Left ventricle myocardium inferior (tissue), 1 donor: ENCODE measurements around the gene DRC1. TPM values are rescaled to one million over a fixed set of nuclear protein-coding genes. Genes with fewer than 3 reads are reported as not detected.

Experiments used
- DNase-seq: peaks from one replicate; pipeline ENCODE4 v3.0.0-alpha.2; 2020
- H3K27ac ChIP-seq: fragments of 200-600 bp; replicated peaks from 2 replicates; pipeline ENCODE4 v1.8.0; 2021
- H3K27me3 ChIP-seq: fragments of 200-600 bp; 2 replicates; pipeline ENCODE4 v1.8.0; 2021; ENCODE audit warnings: low read depth
- H3K36me3 ChIP-seq: fragments of 200-600 bp; 2 replicates; pipeline ENCODE4 v1.8.0; 2021
- H3K4me1 ChIP-seq: fragments of 200-600 bp; 2 replicates; pipeline ENCODE4 v1.8.0; 2021
- H3K4me3 ChIP-seq: fragments of 200-600 bp; 2 replicates; pipeline ENCODE4 v1.8.0; 2021; ENCODE audit warnings: mild to moderate bottlenecking, moderate library complexity
- H3K9me3 ChIP-seq: fragments of 200-600 bp; replicated peaks from 2 replicates; pipeline ENCODE4 v1.8.0; 2021
- intact Hi-C: fragments of 100-400 bp; cut with micrococcal nuclease; formaldehyde crosslinking; loops from one replicate; pipeline ENCODE4 v1.11.0; 2022
- total RNA-seq: library from RNA; stranded (reverse); fragmentation: NEBNext Ultra II Directional; extraction: Animal tissue kit (Norgen Biotek cat#: 25700); gene quantifications from one replicate; pipeline ENCODE4 v1.2.1, GENCODE V29; 2021
- TF ChIP-seq, protein P1 (sequence below): fragments of 200-600 bp; IDR thresholded peaks from 2 replicates; pipeline ENCODE4 v1.8.0; 2021; ENCODE audit warnings: antibody characterized with exemption, mild to moderate bottlenecking, borderline replicate concordance
- donor health status: DM: no; HTN: yes; CAD: no; lungs with severe emphysema.

The DRC1 gene
- total RNA-seq, 1 donor from 2014 or later, result not detected

DNA sequence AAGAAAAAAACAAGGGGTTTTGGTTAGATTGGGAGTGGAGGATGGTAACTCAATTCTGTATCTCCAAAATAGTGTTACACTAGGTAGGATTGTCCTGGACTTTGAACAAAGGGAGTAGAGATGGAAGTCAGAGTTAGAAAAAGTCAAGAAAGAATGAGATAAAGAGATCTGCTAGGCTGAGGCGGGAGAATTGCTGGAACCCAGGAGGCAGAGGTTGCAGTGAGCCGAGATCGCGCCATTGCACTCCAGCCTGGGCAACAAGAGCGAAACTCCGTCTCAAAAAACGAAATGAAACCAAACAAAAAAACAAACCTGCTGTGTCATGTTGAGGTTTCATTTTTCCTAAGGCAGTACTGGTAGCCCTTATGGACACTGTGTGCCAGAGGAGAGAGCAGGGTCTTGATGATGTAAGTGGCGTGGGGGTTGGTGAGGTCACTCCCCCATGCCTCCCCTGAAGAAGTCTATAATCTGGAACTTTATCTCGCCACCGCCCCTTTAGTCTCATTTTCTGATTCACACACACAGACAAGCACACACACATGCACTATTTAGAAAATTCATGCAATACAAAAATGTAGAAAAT is 10.5 kb downstream of the DRC1 start:
- intact Hi-C loops, result no loop called here
- Histone ChIP-seq H3K27ac (no peak overlapping the region), H3K4me3 (no peak overlapping the region)

DNA sequence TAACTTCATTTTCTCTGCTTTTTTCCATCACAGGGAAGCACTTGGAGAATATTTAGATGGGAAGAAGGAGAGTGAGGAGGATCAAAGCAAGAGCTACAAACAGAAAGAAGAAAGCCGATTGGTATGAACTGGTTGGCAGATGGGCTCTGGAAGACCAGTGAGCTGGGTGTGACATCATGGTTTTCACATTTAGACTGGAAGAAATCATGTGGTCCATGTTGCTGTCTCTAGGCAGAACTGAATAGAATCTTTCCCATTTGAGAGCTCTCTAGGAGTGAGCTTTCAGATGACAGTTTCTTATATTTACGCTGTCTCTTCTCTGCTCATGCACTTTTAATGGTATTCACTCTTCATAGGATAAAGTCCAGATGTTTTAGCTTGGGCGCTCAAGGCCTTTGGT is 12.6 kb downstream of the DRC1 start:
- H3K27me3 ChIP-seq, result peaks cover 3% of the 10 kb centered on the region
- DNase-seq, result no peak
- H3K9me3 ChIP-seq, result no peaks in the 10 kb centered on the region
- no peak overlapping the region for H3K4me3 ChIP-seq
- TF ChIP-seq, protein P1, sequence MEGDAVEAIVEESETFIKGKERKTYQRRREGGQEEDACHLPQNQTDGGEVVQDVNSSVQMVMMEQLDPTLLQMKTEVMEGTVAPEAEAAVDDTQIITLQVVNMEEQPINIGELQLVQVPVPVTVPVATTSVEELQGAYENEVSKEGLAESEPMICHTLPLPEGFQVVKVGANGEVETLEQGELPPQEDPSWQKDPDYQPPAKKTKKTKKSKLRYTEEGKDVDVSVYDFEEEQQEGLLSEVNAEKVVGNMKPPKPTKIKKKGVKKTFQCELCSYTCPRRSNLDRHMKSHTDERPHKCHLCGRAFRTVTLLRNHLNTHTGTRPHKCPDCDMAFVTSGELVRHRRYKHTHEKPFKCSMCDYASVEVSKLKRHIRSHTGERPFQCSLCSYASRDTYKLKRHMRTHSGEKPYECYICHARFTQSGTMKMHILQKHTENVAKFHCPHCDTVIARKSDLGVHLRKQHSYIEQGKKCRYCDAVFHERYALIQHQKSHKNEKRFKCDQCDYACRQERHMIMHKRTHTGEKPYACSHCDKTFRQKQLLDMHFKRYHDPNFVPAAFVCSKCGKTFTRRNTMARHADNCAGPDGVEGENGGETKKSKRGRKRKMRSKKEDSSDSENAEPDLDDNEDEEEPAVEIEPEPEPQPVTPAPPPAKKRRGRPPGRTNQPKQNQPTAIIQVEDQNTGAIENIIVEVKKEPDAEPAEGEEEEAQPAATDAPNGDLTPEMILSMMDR, result no peak
- no peak overlapping the region for H3K27ac ChIP-seq
- no peaks in the 10 kb centered on the region for H3K36me3 ChIP-seq
- H3K4me1 ChIP-seq, result no peaks in the 10 kb centered on the region
- intact Hi-C loops, result no loop called here

More for the DNA sequence above, 10.5 kb downstream of the DRC1 start:
- H3K9me3 ChIP-seq, result no peaks in the 10 kb centered on the region
- H3K27me3 ChIP-seq, result peaks cover 7% of the 10 kb centered on the region
- H3K36me3 ChIP-seq, result no peaks in the 10 kb centered on the region
- H3K4me1 ChIP-seq, result no peaks in the 10 kb centered on the region
- DNase-seq, result no peak
- TF ChIP-seq, protein P1, result no peak

DNA sequence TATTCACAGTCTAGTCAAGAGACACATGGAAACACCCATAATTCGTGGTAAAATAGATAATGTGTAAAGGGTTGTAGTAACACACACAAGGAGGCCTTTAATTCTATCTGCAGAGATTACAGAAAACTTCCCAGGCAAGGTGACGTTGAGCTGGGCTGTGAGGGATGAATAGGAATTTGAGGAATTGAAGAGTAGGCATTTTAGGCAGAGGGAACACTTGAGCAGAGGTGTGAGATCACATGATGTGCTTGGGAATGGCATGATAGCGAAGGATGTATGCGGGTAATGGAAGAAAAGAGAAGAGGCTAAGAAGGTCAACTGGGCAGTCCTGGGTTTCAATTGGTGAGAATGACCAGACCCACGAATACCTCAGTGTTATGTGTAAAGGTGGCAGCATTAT is 20.2 kb downstream of the DRC1 start:
- Histone ChIP-seq H3K36me3 (no peaks in the 10 kb centered on the region), H3K9me3 (no peaks in the 10 kb centered on the region), H3K4me1 (no peaks in the 10 kb centered on the region), H3K4me3 (no peak overlapping the region), H3K27ac (no peak overlapping the region), H3K27me3 (peaks cover 3% of the 10 kb centered on the region)
- DNase-seq, result no peak
- intact Hi-C loops, result no loop called here
- TF ChIP-seq, protein P1, result no peak

DNA sequence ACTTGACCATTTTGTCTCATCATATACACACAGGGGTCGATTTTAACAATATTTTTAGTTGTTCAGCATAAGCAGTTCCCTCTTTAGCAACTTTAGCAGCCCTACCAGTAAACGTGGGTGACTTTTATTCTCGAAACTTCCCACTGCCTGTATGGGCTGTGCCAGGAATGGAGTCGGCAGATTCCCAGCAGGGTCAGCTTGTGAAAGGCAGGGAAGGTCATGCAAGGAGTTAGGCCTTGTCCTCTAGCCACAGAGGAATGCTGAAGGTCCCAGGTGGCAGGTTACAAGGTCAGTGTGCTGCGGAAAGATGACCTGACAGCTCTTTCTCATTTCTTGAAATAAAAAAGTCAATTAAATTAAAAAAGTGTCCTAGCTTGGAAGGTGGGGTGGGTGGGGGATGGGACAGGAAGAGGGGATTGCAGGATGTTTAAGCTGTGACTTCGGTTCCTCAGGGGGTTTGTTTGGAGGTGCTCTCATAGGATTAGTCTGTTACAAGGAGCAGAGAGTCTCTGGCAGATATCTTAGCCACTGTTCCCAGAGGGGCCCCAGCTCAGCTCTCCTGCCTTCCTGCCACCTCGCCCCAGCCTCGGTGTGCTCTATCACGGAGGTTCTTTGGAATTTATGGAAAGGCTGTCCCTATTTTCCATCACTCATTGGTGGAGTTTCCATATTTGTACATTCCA is 21.4 kb downstream of the DRC1 start:
- TF ChIP-seq, protein P1, result no peak
- H3K36me3 ChIP-seq, result no peaks in the 10 kb centered on the region
- no peak for DNase-seq
- H3K27me3 ChIP-seq, result peaks cover 1% of the 10 kb centered on the region
- H3K4me1 ChIP-seq, result no peaks in the 10 kb centered on the region
- no peak overlapping the region for H3K4me3 ChIP-seq
- H3K9me3 ChIP-seq, result no peaks in the 10 kb centered on the region
- intact Hi-C loops, result no loop called here
- H3K27ac ChIP-seq, result no peak overlapping the region

DNA sequence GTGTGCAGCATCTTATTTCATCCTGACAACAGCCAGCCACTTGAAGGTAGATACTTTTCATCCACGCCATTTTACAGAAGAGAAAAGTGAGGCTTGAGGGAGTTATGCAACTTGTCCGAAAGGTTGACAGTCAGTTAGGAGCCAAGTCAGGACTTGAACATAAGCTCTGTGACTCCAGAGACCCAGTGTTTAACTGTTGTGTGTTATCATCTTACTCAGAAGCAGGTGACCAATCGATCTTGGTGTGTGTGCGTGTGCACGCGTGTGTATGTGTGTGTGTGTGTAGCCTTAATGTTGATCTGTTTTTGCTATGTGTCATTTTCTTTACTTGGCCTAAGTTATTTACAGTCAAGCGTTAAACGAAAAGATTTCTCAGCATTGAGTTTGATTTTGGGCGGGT is 22.0 kb downstream of the DRC1 start:
- no peaks in the 10 kb centered on the region for H3K4me1 ChIP-seq
- no peak for DNase-seq

More for the DNA sequence above, 22.0 kb downstream of the DRC1 start:
- Histone ChIP-seq H3K4me3 (no peak overlapping the region), H3K27me3 (no peaks in the 10 kb centered on the region), H3K36me3 (no peaks in the 10 kb centered on the region), H3K9me3 (no peaks in the 10 kb centered on the region), H3K27ac (no peak overlapping the region)
- intact Hi-C loops, result no loop called here
- TF ChIP-seq, protein P1, result no peak
